ENCODE data around the gene MLPH. TPM values are rescaled to one million over a fixed set of nuclear protein-coding genes. Genes with fewer than 3 reads are reported as not detected.

MLPH gene
- total and polyA plus RNA-seq, 2 donors (not counting 1 experiment from before 2014, with no cell fraction given): not detected

GRCh38 chr2:237472909-237473877 is 13.9 kb upstream of the MLPH start:
- no peak for DNase-seq
- H2AFZ ChIP-seq (ENCODE audit: insufficient read depth, low read depth, low read length, poor library complexity, severe bottlenecking): no peak overlapping the region
- H3K27me3 ChIP-seq (replicated peaks in 1 of 4; ENCODE audit: control extremely low read depth in 1 of 4, control insufficient read depth in 3 of 4, insufficient read depth in 4 of 4, low read length in 3 of 4): peaks cover 0 to 22% (median 12%) of the 10 kb centered on the region in 4 experiments
- H3K4me3 Mint-ChIP-seq: no peak overlapping the region
- 98% methylated on average over 25 of the region's 27 CpGs for WGBS (ENCODE audit: insufficient coverage)
- H3K79me2 ChIP-seq (ENCODE audit: control insufficient read depth, insufficient read depth, low read length): no peaks in the 10 kb centered on the region
- no peak overlapping the region for H3K27ac Mint-ChIP-seq
- no peaks in the 10 kb centered on the region for H3K36me3 ChIP-seq (replicated peaks in 1 of 2; ENCODE audit: control extremely low read depth in 1 of 2, control insufficient read depth in 1 of 2, extremely low read depth in 1 of 2, insufficient read depth in 2 of 2, low read length in 1 of 2)
- H4K20me1 ChIP-seq (ENCODE audit: control insufficient read depth, insufficient read depth, low read length, poor library complexity, severe bottlenecking): no peaks in the 10 kb centered on the region
- no peak for ATAC-seq (ENCODE audit: low read depth)
- peaks cover 11% of the 10 kb centered on the region for H3K4me1 Mint-ChIP-seq
- H3K4me3 ChIP-seq (ENCODE audit: control extremely low read depth in 1 of 5, extremely low read depth in 1 of 5, insufficient read depth in 1 of 5, low read depth in 2 of 5, low read length in 4 of 5): no peak overlapping the region
- no peaks in the 10 kb centered on the region for H3K9me3 ChIP-seq (ENCODE audit: control extremely low read depth in 1 of 3, control insufficient read depth in 2 of 3, insufficient read depth in 1 of 3, low read length in 2 of 3)
- intact Hi-C loops (cut with micrococcal nuclease): no loop called here
- peaks cover 11 to 15% of the 10 kb centered on the region in 2 donors for H3K4me1 ChIP-seq (ENCODE audit: control insufficient read depth in 2 of 2, insufficient read depth in 2 of 2, low read length in 2 of 2)
- H3K4me2 ChIP-seq (replicated peaks; ENCODE audit: low read depth, low read length, poor library complexity, severe bottlenecking): no peak overlapping the region
- peaks cover 33% of the 10 kb centered on the region for H3K27me3 Mint-ChIP-seq
- TF ChIP-seq EZH2 (IDR thresholded peaks at IDR 0.05; ENCODE audit: borderline replicate concordance, insufficient read depth, low read depth, low read length, poor library complexity, severe bottlenecking) (no peak), CTCF (IDR thresholded peaks at IDR 0.05) (no peak)
- CTCF ChIA-PET: no interaction called here
- H3K27ac ChIP-seq (ENCODE audit: low read length in 2 of 2): no peak overlapping the region
- no peaks in the 10 kb centered on the region for H3K9me3 Mint-ChIP-seq (ENCODE audit: insufficient read depth)
- no peak overlapping the region for H3K9ac ChIP-seq (ENCODE audit: low read length)
- POLR2A ChIA-PET: no interaction called here

All from B cell (primary cell).